WTC11 (cell line): ENCODE data around the gene MICAL3. TPM values are rescaled to one million over a fixed set of nuclear protein-coding genes. Genes with fewer than 3 reads are reported as not detected.

Source experiments
- ATAC-seq: fragments of 200-7000 bp; cut with Tn5 transposase; 2 replicates; pipeline ENCODE4 v1.10.0; 2021; ENCODE audit warnings: mild to moderate bottlenecking, moderate library complexity
- CTCF ChIA-PET: fragments of 300-600 bp; sonication (Branson Sonifier 250); formaldehyde crosslinking; loops from one replicate; lab custom pipeline; 2021; ENCODE audit warnings: antibody characterized with exemption; lab: Charles Lee
- POLR2A ChIA-PET: fragments of 350-600 bp; sonication (Branson Sonifier 250); formaldehyde crosslinking; loops from one replicate; lab custom pipeline; 2021; ENCODE audit warnings: antibody characterized with exemption; lab: Charles Lee
- DNase-seq: peaks from one replicate; pipeline ENCODE4 v3.0.0; 2021; ENCODE audit warnings: low spot score
- H3K27ac Mint-ChIP-seq: 2 replicates; pipeline ENCODE4 v1.8.0; 2021; ENCODE audit warnings: mixed read lengths
- H3K27me3 Mint-ChIP-seq: 2 replicates; pipeline ENCODE4 v1.8.0; 2021; ENCODE audit warnings: low read depth, mild to moderate bottlenecking, moderate library complexity, mixed read lengths
- H3K36me3 Mint-ChIP-seq: 2 replicates; pipeline ENCODE4 v1.8.0; 2021; ENCODE audit warnings: mixed read lengths
- H3K4me1 Mint-ChIP-seq: 2 replicates; pipeline ENCODE4 v1.8.0; 2022; ENCODE audit warnings: mixed read lengths
- H3K4me3 Mint-ChIP-seq: 2 replicates; pipeline ENCODE4 v1.8.0; 2021; ENCODE audit warnings: mild to moderate bottlenecking, moderate library complexity, mixed read lengths
- H3K9me3 Mint-ChIP-seq: 2 replicates; pipeline ENCODE4 v1.8.0; 2021; ENCODE audit warnings: mixed read lengths
- AFF4 ChIP-seq: sonication (generic); formaldehyde crosslinking; IDR thresholded peaks from 2 replicates; pipeline ENCODE4 v1.8.1; 2023; ENCODE audit warnings: mild to moderate bottlenecking, missing genetic modification reagents, borderline replicate concordance
- ARID4B ChIP-seq: sonication (generic); formaldehyde crosslinking; IDR thresholded peaks from 2 replicates; pipeline ENCODE4 v1.8.0; 2023; ENCODE audit warnings: missing genetic modification reagents, mild to moderate bottlenecking, borderline replicate concordance
- ATF2 ChIP-seq: sonication (generic); formaldehyde crosslinking; IDR thresholded peaks from 2 replicates; pipeline ENCODE4 v1.8.1; 2022; ENCODE audit warnings: low read depth, missing genetic modification reagents, borderline replicate concordance
- CREM ChIP-seq: sonication (generic); formaldehyde crosslinking; IDR thresholded peaks from 2 replicates; pipeline ENCODE4 v1.8.1; 2022; ENCODE audit warnings: mild to moderate bottlenecking, missing genetic modification reagents, moderate library complexity
- ERG ChIP-seq: fragments of 250-450 bp; sonication (Bioruptor Pico); IDR thresholded peaks from 2 replicates; pipeline ENCODE4 v1.8.0; 2021; ENCODE audit warnings: mild to moderate bottlenecking
- GRHL2 ChIP-seq: fragments of 250-450 bp; sonication (Bioruptor Pico); IDR thresholded peaks from 2 replicates; pipeline ENCODE4 v1.8.0; 2022; ENCODE audit warnings: mild to moderate bottlenecking, moderate library complexity; ENCODE audit not compliant: insufficient replicate concordance, severe bottlenecking
- IRF1 ChIP-seq: sonication (generic); formaldehyde crosslinking; IDR thresholded peaks from 2 replicates; pipeline ENCODE4 v1.8.0; 2023; ENCODE audit warnings: missing genetic modification reagents
- JUN ChIP-seq: sonication (generic); formaldehyde crosslinking; IDR thresholded peaks from 2 replicates; pipeline ENCODE4 v1.8.0; 2023; ENCODE audit warnings: mild to moderate bottlenecking, missing genetic modification reagents
- KAT7 ChIP-seq: sonication (generic); formaldehyde crosslinking; IDR thresholded peaks from 2 replicates; pipeline ENCODE4 v1.8.1; 2023; ENCODE audit warnings: missing genetic modification reagents, mild to moderate bottlenecking, borderline replicate concordance
- MXD4 ChIP-seq: fragments of 250-450 bp; sonication (Bioruptor Pico); IDR thresholded peaks from 2 replicates; pipeline ENCODE4 v1.8.0; 2021; ENCODE audit warnings: mild to moderate bottlenecking, moderate library complexity, borderline replicate concordance
- SMAD4 ChIP-seq: sonication (generic); formaldehyde crosslinking; IDR thresholded peaks from 2 replicates; pipeline ENCODE4 v1.8.0; 2022; ENCODE audit warnings: mild to moderate bottlenecking, missing genetic modification reagents
- TCF7 ChIP-seq: sonication (generic); formaldehyde crosslinking; IDR thresholded peaks from 2 replicates; pipeline ENCODE4 v1.8.0; 2022; ENCODE audit warnings: mild to moderate bottlenecking, low read depth, missing genetic modification reagents, moderate library complexity
- ZMAT4 ChIP-seq: fragments of 250-450 bp; sonication (Bioruptor Pico); IDR thresholded peaks from 2 replicates; pipeline ENCODE4 v1.9.0; 2021; ENCODE audit warnings: mild to moderate bottlenecking
- ZNF281 ChIP-seq: sonication (generic); formaldehyde crosslinking; IDR thresholded peaks from 2 replicates; pipeline ENCODE4 v1.8.0; 2023; ENCODE audit warnings: mild to moderate bottlenecking, missing genetic modification reagents
- ZNF423 ChIP-seq: fragments of 250-450 bp; sonication (Bioruptor Pico); IDR thresholded peaks from 2 replicates; pipeline ENCODE4 v2.1.2; 2022; ENCODE audit warnings: mild to moderate bottlenecking, moderate library complexity
- ZNF532 ChIP-seq: fragments of 250-450 bp; sonication (Bioruptor Pico); IDR thresholded peaks from 2 replicates; pipeline ENCODE4 v1.9.0; 2021; ENCODE audit warnings: mild to moderate bottlenecking, borderline replicate concordance
- total RNA-seq: library from RNA; stranded (reverse); gene quantifications from 3 replicates; pipeline ENCODE4 v1.2.3, GENCODE V29; 2021

The MICAL3 gene
- total RNA-seq, 1 experiment from 2014 or later, result 41.2 TPM

GRCh38 chr22:17884084-17884483, 140.3 kb downstream of the MICAL3 start:
- POLR2A ChIA-PET, result no interaction called here
- DNase-seq, result no peak
- Mint-ChIP-seq H3K36me3 (peaks cover 38% of the 10 kb centered on the region), H3K27ac (no peak overlapping the region), H3K4me1 (no peaks in the 10 kb centered on the region), H3K4me3 (no peak overlapping the region), H3K27me3 (peaks cover 39% of the 10 kb centered on the region), H3K9me3 (no peaks in the 10 kb centered on the region)
- CTCF ChIA-PET, result interaction anchor here (0.6 to 1.7 kb wide), 3 partner anchors 50 to 299 kb away, joined by 3 to 9 read pairs (median 3); no protein-coding TSS in a partner anchor
- no peak for ATAC-seq
- TF ChIP-seq GRHL2 (no peak), ZNF281 (no peak), ZMAT4 (no peak), MXD4 (CRISPR knock-in tag) (no peak), ZNF532 (CRISPR knock-in tag) (no peak), SMAD4 (CRISPR knock-in tag) (no peak), IRF1 (CRISPR knock-in tag) (no peak), ATF2 (CRISPR knock-in tag) (no peak), TCF7 (CRISPR knock-in tag) (no peak), KAT7 (CRISPR knock-in tag) (no peak), AFF4 (no peak), ERG (CRISPR knock-in tag) (no peak), CREM (no peak), JUN (CRISPR knock-in tag) (no peak), ARID4B (CRISPR knock-in tag) (no peak), ZNF423 (CRISPR knock-in tag) (no peak)
